ENCODE results near the gene PARP6.
A peak's percentile ranks its signal among the peaks of the same experiment; 100 is the strongest.

DNA sequence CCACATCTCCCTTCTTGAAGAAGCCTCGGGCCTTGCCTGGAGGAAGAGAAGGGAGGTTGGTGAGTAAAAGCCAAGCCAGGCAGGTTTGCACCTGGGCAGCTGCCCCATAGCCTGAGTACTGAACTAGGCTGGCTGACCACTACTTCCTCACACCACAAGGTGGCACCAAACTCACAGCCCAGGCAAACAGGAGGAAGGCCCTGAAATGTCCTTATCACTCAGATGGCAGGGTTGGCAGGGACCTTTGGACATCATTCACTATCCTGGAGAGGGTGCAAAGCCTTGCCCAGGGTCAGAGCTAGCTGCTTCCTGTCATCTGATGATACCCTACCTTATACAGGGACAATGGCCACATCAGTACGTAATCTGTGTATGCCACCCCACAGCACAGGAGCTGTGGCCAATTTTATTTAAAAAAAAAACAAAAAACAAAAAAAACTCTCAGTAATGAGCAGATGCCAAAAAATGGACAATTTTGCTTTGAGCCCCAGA is 72.6 kb downstream of the PARP6 start:
- TF ChIP-seq, protein P1, sequence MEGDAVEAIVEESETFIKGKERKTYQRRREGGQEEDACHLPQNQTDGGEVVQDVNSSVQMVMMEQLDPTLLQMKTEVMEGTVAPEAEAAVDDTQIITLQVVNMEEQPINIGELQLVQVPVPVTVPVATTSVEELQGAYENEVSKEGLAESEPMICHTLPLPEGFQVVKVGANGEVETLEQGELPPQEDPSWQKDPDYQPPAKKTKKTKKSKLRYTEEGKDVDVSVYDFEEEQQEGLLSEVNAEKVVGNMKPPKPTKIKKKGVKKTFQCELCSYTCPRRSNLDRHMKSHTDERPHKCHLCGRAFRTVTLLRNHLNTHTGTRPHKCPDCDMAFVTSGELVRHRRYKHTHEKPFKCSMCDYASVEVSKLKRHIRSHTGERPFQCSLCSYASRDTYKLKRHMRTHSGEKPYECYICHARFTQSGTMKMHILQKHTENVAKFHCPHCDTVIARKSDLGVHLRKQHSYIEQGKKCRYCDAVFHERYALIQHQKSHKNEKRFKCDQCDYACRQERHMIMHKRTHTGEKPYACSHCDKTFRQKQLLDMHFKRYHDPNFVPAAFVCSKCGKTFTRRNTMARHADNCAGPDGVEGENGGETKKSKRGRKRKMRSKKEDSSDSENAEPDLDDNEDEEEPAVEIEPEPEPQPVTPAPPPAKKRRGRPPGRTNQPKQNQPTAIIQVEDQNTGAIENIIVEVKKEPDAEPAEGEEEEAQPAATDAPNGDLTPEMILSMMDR (IDR thresholded peaks at IDR 0.05; ENCODE audit: low read depth, low read length): peak; percentile 88
- peak; percentile 40; the same call in 1 of the 2 replicates for TF ChIP-seq MYC (IDR thresholded peaks at IDR 0.05; ENCODE audit: low read depth, low read length)
- TF ChIP-seq POLR2A (IDR thresholded peaks at IDR 0.05; ENCODE audit: extremely low read depth, insufficient read length): no peak
